AG04450 (cell line): Measurements from ENCODE around the gene SCAI. TPM values are rescaled to one million over a fixed set of nuclear protein-coding genes. Genes with fewer than 3 reads are reported as not detected.

Experiments
- CTCF ChIA-PET: fragments of 300-600, 350-600 bp; formaldehyde crosslinking; extraction: SDS; loops from one replicate; lab custom pipeline; 2022; ENCODE audit warnings: antibody characterized with exemption, inconsistent platforms; lab: Charles Lee
- POLR2A ChIA-PET: fragments of 350-600 bp; formaldehyde crosslinking; extraction: SDS; loops from one replicate; lab custom pipeline; 2021; ENCODE audit warnings: antibody characterized with exemption, inconsistent platforms; lab: Yijun Ruan, JAX
- DNase-seq: peaks from one replicate; pipeline ENCODE4 v3.0.0-alpha.2; 2011; ENCODE audit warnings: low read depth, low spot score
- H3K27ac ChIP-seq: one replicate; pipeline ENCODE4 v1.5.1; 2012; ENCODE audit warnings: low read depth, low read length, control low read depth
- H3K27me3 ChIP-seq: one replicate; pipeline ENCODE4 v1.6.0; 2012; ENCODE audit warnings: low read length; ENCODE audit not compliant: control insufficient read depth, insufficient read depth
- H3K4me3 ChIP-seq: 2 replicates; pipeline ENCODE4 v1.5.1; 2011; ENCODE audit warnings: mild to moderate bottlenecking, low read depth, low read length, control low read depth
- H3K9me3 ChIP-seq: 2 replicates; pipeline ENCODE4 v1.5.1; 2012; ENCODE audit warnings: low read length; ENCODE audit not compliant: control insufficient read depth, insufficient read depth
- polyA plus RNA-seq: library from polyadenylated mRNA; depleted of rRNA; stranded (reverse); fragments of >200 nt; gene quantifications from 2 replicates; pipeline ENCODE4 v1.2.3, GENCODE V29; 2011
- TF ChIP-seq, protein P1 (sequence below): IDR thresholded peaks from 2 replicates; pipeline ENCODE4 v1.5.1; 2011; ENCODE audit warnings: low read depth, low read length, control low read depth, inconsistent platforms

Gene SCAI
- polyA plus RNA-seq, 1 experiment, result 13.9 TPM

DNA sequence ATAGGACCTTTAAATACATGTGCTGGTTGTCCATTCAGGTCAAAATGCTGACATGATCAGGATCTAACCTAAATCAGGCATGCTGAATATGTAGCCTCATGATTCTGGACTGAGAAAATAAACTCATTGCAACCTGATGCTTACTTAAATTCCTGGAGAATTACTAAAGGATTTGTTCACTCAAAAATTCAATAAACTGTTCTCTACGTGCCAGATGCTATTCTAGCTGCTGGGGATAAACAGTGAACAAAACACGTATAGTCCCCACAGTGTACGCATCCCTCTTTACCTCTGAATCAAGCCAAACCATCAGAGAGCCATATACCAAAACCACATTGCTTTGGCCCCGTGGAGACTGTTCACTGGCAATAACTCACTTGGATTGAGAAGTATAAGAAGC is 6.1 kb downstream of the SCAI start:
- H3K9me3 ChIP-seq, result no peaks in the 10 kb centered on the region
- ChIA-PET CTCF (interaction anchor here (0.5 kb wide), 1 partner anchor 178 kb away, joined by 3 read pairs; no protein-coding TSS in a partner anchor), POLR2A (interaction anchor here (1.0 to 1.2 kb wide), 2 partner anchors 11 to 23 kb away, joined by 7 read pairs; no protein-coding TSS in a partner anchor)

DNA sequence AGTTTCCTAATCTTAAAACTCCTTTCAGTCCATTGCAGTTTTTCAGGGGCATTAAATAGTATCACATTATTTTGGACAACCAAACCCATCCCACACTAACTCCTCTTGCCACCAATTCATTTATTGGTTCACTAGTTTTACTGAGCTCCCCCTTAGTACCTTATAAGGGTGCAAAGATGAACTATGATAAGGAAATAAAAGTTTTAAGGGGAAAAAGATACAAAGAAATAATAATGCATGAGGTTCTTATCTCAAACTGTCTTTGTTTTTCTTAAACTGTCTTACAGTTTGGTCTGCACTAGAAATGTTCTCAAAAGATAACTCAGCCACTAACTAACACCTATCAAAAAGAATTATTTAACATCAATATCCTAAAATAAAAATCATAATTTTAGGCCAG is 8.4 kb downstream of the SCAI start:
- CTCF ChIA-PET, result no interaction called here
- no peaks in the 10 kb centered on the region for H3K9me3 ChIP-seq
- H3K4me3 ChIP-seq, result no peak overlapping the region
- TF ChIP-seq, protein P1, sequence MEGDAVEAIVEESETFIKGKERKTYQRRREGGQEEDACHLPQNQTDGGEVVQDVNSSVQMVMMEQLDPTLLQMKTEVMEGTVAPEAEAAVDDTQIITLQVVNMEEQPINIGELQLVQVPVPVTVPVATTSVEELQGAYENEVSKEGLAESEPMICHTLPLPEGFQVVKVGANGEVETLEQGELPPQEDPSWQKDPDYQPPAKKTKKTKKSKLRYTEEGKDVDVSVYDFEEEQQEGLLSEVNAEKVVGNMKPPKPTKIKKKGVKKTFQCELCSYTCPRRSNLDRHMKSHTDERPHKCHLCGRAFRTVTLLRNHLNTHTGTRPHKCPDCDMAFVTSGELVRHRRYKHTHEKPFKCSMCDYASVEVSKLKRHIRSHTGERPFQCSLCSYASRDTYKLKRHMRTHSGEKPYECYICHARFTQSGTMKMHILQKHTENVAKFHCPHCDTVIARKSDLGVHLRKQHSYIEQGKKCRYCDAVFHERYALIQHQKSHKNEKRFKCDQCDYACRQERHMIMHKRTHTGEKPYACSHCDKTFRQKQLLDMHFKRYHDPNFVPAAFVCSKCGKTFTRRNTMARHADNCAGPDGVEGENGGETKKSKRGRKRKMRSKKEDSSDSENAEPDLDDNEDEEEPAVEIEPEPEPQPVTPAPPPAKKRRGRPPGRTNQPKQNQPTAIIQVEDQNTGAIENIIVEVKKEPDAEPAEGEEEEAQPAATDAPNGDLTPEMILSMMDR, result no peak
- POLR2A ChIA-PET, result no interaction called here
- no peak overlapping the region for H3K27ac ChIP-seq
- DNase-seq, result no peak
- H3K27me3 ChIP-seq, result no peaks in the 10 kb centered on the region

More for the DNA sequence above, 6.1 kb downstream of the SCAI start:
- TF ChIP-seq, protein P1, result no peak
- DNase-seq, result peak; percentile 84
- Histone ChIP-seq H3K4me3 (no peak overlapping the region), H3K27ac (peak overlapping the region; percentile 61), H3K27me3 (no peaks in the 10 kb centered on the region)

DNA sequence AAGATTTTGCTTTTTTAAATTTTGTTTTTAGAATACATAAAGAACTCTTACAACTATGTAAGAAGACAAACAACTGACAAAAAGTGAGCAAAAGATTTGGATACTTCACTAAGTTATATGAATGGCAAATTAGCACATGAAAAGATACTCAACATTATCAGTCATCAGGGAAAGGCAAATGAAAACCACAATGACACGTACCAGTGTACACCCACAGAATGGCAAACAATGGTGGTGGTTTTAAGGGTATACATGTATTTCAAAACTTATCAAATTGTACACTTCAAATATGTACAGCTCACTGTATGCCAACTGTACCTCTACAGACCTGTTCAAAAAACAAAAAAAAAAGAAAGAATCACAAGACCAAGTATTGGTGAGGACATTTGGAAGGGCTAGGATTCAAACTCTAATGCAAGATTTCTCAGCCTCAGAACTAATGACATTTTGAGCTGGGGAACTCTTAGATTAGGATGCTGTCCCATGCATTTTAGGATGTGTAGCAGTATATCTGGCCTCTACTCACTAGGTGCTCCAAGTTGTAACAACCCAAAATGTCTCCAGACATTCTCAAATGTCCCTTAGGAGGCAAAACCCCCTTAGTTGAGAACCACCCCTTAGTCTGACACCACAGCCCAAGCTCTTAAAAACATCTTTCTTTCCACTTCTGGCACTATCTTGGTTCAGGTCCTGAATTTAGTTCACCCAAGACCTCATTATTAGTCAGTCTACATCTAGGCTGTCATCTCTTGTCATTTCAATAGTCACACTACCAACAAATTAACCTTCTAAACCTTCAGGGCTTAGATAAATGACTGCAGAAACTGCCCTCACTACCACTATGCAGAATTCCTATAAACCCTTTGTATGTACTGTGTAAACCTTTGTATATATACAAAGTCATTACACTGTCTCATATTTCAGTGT is 9.7 kb downstream of the SCAI start:
- no peak overlapping the region for H3K27ac ChIP-seq
- CTCF ChIA-PET, result no interaction called here
- POLR2A ChIA-PET, result no interaction called here
- DNase-seq, result no peak
- no peaks in the 10 kb centered on the region for H3K27me3 ChIP-seq
- TF ChIP-seq, protein P1, result no peak
- no peak overlapping the region for H3K4me3 ChIP-seq
- H3K9me3 ChIP-seq, result no peaks in the 10 kb centered on the region

DNA sequence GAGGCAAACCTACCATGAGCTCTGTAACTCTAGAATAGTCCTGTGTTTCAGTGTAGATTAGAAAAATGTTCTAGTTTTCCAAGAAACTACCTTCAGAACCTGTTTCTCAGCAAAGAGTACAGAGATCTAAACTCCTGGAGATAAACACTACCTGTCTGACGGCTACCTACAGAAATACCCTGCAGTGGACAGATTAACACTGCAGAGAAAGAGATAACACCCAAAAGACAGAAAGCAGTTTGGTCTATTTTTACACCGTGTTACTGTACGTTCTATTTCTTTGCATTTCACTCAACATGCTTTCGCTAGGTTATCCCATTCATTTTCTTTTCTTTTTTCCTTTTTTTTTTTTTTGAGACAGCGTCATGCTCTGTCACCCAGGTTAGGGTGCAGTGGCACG is 11.6 kb downstream of the SCAI start:
- DNase-seq, result no peak
- ChIA-PET POLR2A (interaction anchor here (0.7 kb wide), 1 partner anchor 265 kb away, joined by 5 read pairs; no protein-coding TSS in a partner anchor), CTCF (no interaction called here)
- TF ChIP-seq, protein P1, result no peak
- no peaks in the 10 kb centered on the region for H3K9me3 ChIP-seq
- no peak overlapping the region for H3K4me3 ChIP-seq
- no peak overlapping the region for H3K27ac ChIP-seq
- no peaks in the 10 kb centered on the region for H3K27me3 ChIP-seq
